HG02885 (cell line): Measurements from ENCODE around the gene TMCO4.
A peak's percentile ranks its signal among the peaks of the same experiment; 100 is the strongest.
"Not testable (repeated sequence)": the region's sequence is repeated elsewhere in the genome, so short reads cannot be mapped to it uniquely, and the experiment has no call there.

Experiments used
- ATAC-seq: cut with Tn5 transposase; IDR thresholded peaks from one replicate; pipeline ENCODE4 v1.9.1; 2021; ENCODE audit warnings: mild to moderate bottlenecking; ENCODE audit not compliant: unreplicated experiment, poor library complexity

Gene TMCO4

GRCh38 chr1:19814244-19814661 is 14.5 kb upstream of the TMCO4 start:
- no peak for ATAC-seq

- ATAC-seq, result no peak
Measured at GRCh38 chr1:19813643-19813960, 13.9 kb upstream of the TMCO4 start.

DNA sequence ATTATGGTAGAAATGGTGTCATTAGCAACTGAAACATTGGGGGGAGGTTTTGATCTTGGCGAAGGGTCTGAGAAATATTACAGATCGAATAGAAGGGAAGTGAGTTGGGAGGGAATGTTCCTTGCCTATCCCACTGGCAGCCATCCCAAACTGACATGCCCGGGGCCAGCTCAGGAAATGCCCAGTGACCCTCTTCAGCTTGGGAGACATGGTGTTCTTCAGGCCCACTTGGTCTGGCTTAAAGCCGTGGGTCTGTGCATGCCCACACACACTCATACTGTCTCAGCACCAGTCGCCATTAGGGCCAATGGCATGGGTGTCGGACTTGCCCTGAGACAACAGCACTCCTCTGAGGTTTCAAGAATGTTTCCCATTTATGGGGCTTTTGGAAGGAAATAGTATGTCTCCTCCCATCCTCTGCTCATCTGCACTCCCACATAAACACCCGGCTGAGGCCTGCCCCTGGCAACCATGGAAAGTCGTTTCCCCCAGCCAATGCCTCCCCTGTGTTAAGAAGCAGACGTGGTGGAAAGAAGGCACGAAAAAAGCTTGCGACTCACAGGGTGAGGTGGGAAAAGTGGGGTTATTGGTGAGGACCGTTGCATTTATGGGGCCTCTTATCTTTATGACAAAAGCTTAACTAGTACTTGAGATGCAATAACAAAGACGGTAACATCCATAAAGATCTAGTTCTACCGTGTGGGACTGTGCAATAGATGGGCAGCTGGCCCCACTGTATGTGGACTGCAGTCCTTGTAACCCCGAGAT is 13.3 kb upstream of the TMCO4 start:
- no peak for ATAC-seq

DNA sequence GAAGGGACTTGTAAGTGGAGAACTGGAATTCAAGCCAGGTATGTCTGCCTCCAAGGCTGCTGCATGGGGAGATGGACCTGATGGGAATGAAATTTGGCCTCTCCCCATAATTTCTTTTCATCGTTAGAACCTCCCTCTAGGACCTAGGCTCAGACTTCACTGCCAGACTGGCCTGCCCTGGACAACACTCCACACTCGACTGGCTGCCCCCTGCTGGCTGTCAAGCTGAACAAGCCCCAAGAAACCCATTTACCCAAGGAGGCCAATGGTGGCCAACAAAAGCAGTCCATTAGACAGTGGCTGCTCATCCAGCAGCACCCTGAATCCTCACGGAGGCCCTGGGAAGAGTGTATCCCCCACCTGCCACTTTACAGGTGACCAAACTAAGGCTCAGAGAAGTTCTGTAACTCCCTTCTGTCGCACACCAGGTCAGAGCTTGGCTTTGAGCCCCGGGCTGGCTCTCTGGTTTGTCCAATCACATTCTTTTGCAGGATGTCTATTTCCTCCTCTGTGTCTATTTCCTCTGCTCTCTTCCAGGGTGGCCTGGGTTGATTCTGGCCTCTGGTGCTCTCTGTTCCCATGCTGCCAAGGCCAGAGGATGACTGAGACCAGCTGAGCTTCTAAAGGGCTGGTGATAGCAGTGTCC is 11.6 kb upstream of the TMCO4 start:
- ATAC-seq, result no peak

DNA sequence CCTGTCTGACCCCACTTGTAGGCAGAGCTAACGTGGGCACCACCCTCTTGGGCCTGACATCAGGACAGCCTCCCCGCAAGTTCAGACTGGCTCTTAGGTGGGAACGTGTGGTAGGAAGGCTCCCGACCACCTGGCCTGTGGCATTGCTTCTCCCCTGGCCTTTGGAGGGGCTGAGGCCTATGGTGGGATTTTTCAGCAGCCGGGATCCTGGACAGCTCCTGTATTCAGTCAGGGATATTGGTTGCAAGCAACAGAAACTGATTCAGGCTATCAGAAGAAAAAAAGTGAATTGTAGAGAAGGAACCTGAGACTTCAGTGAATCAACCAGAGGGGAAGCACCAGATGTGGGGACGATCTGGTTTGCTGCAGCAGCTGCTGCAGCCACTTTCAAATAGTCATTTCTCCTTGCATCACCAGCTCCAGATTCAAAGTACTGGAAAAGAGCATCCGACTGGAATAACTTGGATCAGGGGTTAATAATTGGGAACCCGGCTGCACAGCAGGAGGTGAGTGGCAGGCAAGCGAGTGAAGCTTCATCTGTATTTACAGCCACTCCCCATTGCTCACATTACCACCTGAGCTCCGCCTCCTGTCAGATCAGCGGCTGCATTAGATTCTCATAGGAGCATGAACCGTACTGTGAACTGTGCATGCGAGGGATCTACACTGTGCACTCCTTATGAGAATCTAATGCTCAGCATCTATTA is 9.5 kb upstream of the TMCO4 start:
- ATAC-seq, result no peak

- no peak for ATAC-seq
Measured at GRCh38 chr1:19808351-19808750, 8.6 kb upstream of the TMCO4 start.

- ATAC-seq, result no peak
Measured at GRCh38 chr1:19804831-19805251, 5.1 kb upstream of the TMCO4 start.

- no peak for ATAC-seq
Measured at GRCh38 chr1:19802269-19802668, 2.6 kb upstream of the TMCO4 start.

GRCh38 chr1:19800076-19800804 is 524 bp upstream of the TMCO4 start:
- ATAC-seq, result peak; percentile 48

DNA sequence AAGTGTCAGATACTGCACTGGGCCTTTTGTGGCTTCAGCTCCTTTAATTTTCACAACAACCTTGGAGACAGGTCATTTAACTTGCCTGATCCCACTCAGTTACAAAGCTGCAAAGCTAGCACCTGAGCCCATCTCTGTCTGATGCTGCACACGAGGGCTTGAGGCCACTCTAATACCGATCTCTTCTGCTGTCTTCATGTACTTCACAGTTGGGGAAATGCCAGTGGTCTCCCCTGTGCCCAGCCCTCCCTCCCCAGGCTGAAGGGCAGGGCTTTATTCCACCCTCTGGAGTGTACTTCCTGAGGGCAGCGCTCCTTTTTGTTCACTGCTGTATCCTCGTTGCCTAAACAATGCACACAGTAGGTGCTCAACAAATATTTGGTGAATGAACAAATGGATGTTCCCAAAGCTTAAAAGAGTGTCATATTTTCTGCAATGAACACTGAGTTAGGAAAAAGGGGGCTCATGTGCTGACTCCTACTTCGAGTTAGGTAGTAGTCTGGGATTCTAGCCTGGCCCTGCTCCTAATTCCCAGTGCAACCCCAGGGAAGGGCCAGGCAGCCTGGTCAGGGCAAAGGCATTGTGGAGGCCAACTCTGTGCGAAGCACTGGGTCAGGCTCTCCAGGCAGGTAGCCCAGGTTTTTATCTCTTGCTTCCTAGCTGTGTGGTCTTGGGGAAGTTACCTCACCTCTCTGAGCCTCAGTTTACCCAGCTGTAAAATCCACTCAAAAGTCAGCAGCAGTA is 1.1 kb downstream of the TMCO4 start:
- no peak for ATAC-seq

DNA sequence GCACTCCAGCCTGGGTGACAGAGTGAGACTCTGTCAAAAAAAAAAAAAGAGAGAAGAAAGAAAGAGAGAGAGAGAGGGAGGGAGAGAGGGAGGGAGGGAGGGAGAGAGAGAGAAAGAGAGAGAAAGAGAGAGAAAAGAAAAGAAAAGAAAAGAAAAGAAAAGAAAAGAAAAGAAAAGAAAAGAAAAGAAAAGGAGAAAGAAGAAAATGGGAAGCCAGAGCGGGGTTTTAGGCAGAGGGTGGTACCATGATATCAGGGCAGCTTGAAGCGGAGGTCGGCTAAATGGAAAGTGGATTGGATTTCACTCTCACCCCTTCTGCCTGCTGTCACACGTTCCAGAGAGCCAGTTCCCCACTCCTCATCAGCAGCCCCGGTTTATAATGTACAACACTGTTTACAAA is 1.9 kb downstream of the TMCO4 start:
- ATAC-seq, result no peak

DNA sequence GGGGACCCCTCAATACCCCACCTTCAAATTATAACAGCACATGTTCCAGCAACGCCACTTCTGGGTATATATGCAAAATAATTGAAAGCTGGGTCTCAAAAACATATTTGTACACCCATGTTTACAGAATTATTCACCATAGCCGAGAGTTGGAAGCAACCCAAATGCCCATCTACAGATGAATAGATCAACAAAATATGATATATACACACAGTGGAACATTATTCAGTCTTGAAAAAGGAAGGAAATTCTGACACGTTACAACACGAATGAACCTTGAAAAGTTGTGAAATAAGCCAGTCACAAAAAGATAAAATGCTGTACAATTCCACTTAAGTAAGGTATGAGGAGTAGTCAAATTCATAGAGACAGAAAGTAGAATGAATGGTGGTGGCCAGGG is 5.1 kb downstream of the TMCO4 start:
- ATAC-seq, result no peak

DNA sequence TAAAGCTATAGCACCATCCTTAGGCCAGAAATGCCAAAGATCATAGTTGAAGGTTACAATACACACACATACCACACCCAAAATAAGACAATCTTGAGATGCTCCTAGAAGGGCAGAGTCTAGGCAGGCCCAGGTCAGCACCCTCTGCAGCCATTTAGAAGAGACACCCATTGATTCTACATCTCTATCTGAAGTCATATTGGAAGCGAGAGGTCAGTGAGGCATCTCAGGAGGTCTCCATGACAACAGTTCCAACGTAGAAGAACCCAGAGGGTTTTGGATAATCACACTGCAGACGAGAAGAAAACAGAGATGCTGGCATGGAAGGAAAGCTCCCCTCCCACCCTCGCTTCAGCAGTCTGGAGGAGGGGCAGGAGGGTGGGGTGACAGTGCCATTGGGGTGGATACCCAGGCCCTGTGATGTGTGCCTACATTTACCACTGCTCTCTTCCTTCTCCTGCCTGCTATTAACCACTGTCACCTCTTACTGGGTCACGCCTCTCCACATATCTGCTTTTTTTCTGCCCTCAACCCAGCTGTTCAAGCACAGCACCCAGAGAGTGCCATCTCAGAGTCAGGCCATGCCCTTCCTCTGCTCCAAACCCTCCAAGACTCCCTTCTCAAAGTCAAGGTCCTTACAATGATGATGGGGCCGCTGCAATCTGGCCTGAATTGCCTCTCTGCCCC is 6.2 kb downstream of the TMCO4 start:
- no peak for ATAC-seq

GRCh38 chr1:19792237-19793002 is 7.3 kb downstream of the TMCO4 start:
- ATAC-seq, result no peak

GRCh38 chr1:19790061-19790975 is 9.4 kb downstream of the TMCO4 start:
- ATAC-seq, result not testable (repeated sequence)

GRCh38 chr1:19786988-19787423 is 12.7 kb downstream of the TMCO4 start:
- no peak for ATAC-seq

DNA sequence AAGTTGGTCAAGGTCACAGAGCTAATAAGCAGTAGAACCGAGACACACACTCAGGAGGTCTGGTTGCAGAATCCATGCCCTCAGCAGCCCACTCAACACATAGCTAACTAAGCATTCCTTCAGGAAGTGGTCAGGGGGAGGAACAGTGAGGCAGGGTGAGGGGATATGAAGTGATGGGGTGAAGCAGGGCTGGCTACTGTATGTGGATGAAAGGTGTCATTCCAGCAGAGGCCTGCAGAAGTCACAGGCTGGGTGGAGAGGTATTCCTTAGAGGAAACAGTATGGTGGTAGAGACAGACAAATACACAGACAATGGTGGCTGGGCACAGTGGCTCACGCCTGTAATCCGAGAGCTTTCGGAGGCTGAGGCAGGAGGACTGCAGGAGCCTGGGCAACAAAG is 14.1 kb downstream of the TMCO4 start:
- no peak for ATAC-seq
